Chondrocyte (in vitro differentiated cells): ENCODE results near the gene FAM78A. TPM values are rescaled to one million over a fixed set of nuclear protein-coding genes. Genes with fewer than 3 reads are reported as not detected.
"Not testable (repeated sequence)": the region's sequence is repeated elsewhere in the genome, so short reads cannot be mapped to it uniquely, and the experiment has no call there.

Experiments
- DNase-seq: peaks from one replicate; pipeline ENCODE4 v3.0.0; 2021; ENCODE audit warnings: mixed read lengths, low spot score
- H3K27ac Mint-ChIP-seq: one replicate; pipeline ENCODE4 v1.8.0; 2021; ENCODE audit warnings: mild to moderate bottlenecking, moderate library complexity, mixed read lengths; ENCODE audit not compliant: unreplicated experiment
- H3K27me3 Mint-ChIP-seq: 2 replicates; pipeline ENCODE4 v1.8.0; 2021; ENCODE audit warnings: low read depth, mixed read lengths
- H3K36me3 Mint-ChIP-seq: 2 replicates; pipeline ENCODE4 v1.8.0; 2021; ENCODE audit warnings: low read depth, mixed read lengths
- H3K4me1 Mint-ChIP-seq: 2 replicates; pipeline ENCODE4 v1.8.0; 2021; ENCODE audit warnings: low read depth, mild to moderate bottlenecking, mixed read lengths
- H3K4me3 Mint-ChIP-seq: one replicate; pipeline ENCODE4 v1.8.0; 2021; ENCODE audit warnings: mild to moderate bottlenecking, moderate library complexity, mixed read lengths; ENCODE audit not compliant: unreplicated experiment
- H3K9me3 Mint-ChIP-seq: 2 replicates; pipeline ENCODE4 v1.8.0; 2021; ENCODE audit warnings: low read depth, mixed read lengths
- CTCF ChIP-seq: fragments of 200-600 bp; sonication (generic); IDR thresholded peaks from 2 replicates; pipeline ENCODE4 v1.5.0; 2021; ENCODE audit warnings: antibody characterized with exemption, mild to moderate bottlenecking, moderate library complexity
- total RNA-seq: library from RNA; stranded (reverse); gene quantifications from 3 replicates; pipeline ENCODE4 v1.2.1, GENCODE V29; 2021

Gene FAM78A
- total RNA-seq, 1 donor from 2014 or later, result 1.6 TPM

DNA sequence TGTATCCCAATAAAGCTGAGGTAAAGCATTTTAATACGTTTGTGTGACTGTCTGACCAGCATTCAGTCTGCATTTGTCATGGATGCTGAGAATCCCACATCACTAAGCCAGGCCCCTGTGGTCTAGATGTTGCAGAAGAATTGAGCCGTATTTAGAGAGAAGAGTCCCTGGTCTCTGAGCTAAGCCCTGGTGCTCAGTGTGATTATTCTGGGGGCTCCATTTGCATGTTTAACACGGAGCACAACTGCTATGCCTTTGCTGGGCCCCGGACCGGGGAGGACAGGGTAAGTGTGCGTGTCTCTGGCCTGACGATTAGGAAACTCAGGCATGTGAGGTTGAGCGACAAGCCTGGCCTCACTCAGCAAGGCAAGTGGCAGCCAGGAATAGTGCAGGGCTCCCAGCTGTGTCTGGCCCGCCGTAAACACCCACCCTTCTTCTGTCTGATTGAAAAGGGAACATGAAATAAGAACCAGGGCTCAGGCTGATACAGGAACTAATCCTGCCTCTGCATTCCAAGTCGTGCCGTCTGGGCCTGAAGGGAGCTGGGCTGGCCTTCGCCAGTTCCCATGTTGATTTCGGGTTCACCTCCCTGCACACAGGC is 22.3 kb downstream of the FAM78A start:
- no peaks in the 10 kb centered on the region for H3K36me3 Mint-ChIP-seq
- no peak for DNase-seq
- no peaks in the 10 kb centered on the region for H3K9me3 Mint-ChIP-seq
- H3K27me3 Mint-ChIP-seq, result no peaks in the 10 kb centered on the region
- no peak overlapping the region for H3K4me3 Mint-ChIP-seq
- no peak overlapping the region for H3K27ac Mint-ChIP-seq
- no peak for TF ChIP-seq CTCF
- peaks cover 9% of the 10 kb centered on the region for H3K4me1 Mint-ChIP-seq

DNA sequence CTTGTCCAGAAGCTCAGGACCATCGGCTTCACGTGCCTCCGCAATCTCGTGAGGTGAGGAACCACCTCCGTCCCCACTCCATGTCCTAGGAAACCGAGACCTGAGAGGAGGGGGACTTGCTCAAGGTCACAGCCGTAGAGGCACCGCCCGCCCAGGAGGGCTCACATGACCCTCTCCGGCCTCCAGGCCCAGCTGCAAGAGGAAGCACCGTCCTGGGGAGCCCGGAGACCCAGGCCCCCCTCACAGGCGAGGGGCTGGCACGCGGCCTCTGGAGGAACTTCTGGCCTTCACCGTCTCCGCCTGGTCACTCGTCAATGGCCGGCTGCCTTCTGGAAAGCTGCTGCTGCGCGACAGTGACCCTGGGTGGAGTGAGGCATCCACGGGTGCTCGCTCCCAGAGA is 24.2 kb downstream of the FAM78A start:
- Mint-ChIP-seq H3K27ac (no peak overlapping the region), H3K4me3 (no peak overlapping the region), H3K4me1 (peaks cover 9% of the 10 kb centered on the region), H3K9me3 (no peaks in the 10 kb centered on the region), H3K36me3 (no peaks in the 10 kb centered on the region), H3K27me3 (no peaks in the 10 kb centered on the region)
- no peak for TF ChIP-seq CTCF
- DNase-seq, result no peak

DNA sequence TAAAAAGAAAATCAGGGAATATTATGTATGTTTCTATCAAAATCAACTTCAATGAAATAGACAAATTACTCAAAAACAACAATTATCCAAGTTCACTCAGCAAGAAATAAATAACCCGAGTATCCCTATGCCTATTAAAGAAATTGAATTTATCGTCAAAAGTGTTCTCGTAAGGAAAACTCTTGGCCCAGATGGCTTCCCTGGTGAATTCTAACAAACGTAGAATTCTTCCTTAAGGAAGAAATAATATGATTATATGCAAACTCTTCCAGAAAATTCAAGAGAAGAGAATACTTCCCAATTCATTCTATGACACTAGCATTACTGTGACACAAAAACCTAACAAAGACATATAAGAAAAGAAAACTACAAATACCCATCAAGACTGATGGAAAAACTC is 29.7 kb downstream of the FAM78A start:
- Mint-ChIP-seq H3K4me3 (no peak overlapping the region), H3K27me3 (peaks cover 1% of the 10 kb centered on the region), H3K36me3 (peaks cover 5% of the 10 kb centered on the region), H3K9me3 (peaks cover 10% of the 10 kb centered on the region), H3K27ac (no peak overlapping the region), H3K4me1 (no peaks in the 10 kb centered on the region)
- no peak for DNase-seq
- no peak for TF ChIP-seq CTCF

GRCh38 chr9:131244331-131244730 is 32.0 kb downstream of the FAM78A start:
- not testable (repeated sequence) for H3K4me1 Mint-ChIP-seq, H3K27me3 Mint-ChIP-seq, H3K4me3 Mint-ChIP-seq, H3K36me3 Mint-ChIP-seq, H3K27ac Mint-ChIP-seq, DNase-seq
- H3K9me3 Mint-ChIP-seq, result peaks cover 10% of the 10 kb centered on the region

- no peak for TF ChIP-seq CTCF
- Mint-ChIP-seq H3K4me1 (peaks cover 15% of the 10 kb centered on the region), H3K27me3 (no peaks in the 10 kb centered on the region), H3K27ac (no peak overlapping the region), H3K4me3 (no peak overlapping the region), H3K9me3 (peaks cover 5% of the 10 kb centered on the region), H3K36me3 (peaks cover 5% of the 10 kb centered on the region)
- no peak for DNase-seq
Measured at GRCh38 chr9:131240047-131240921, 36.0 kb downstream of the FAM78A start.
